HG03558 (cell line): Measurements from ENCODE around the gene DICER1.

Experiments used
- ATAC-seq: cut with Tn5 transposase; IDR thresholded peaks from one replicate; pipeline ENCODE4 v1.9.1; 2021; ENCODE audit warnings: moderate number of reproducible peaks; ENCODE audit not compliant: unreplicated experiment; ENCODE audit errors: extremely low read depth

Gene DICER1

GRCh38 chr14:95045836-95046430 lies 111.4 kb downstream of the DICER1 start:
- no peak for ATAC-seq

- ATAC-seq = no peak
These were observed 112.1 kb downstream of the DICER1 start for GRCh38 chr14:95045106-95045701.

DNA sequence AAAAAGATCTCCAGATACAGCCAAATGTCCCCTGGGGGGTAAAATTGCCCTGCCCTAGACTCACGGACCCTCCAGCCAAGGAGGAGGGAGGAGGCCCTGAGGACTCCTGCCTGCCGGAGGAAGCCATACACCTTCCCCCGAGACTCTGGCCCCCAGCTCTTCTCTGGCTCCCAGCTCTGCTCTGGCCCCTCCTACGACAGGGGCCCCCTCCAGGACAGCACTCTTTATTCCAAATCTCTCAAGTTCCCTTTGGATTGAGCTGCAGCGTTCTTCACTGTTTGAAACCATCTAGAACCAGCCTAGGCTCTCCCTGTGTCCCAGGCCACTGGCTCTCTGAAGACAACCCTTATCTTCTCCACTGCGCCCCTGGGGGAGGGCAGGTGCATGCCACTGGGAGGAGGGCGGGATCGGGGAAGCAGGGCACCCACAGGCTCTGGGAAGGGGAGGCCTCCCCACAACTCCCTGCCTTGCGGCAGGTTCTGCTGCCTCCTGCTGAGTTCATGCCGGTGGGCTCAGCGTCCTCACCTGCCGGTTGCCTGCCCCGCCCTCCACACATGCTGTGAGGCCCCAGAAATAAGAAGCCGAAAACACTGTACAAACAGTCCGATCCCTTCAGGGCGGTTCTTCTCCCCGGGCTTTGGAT lies 112.7 kb downstream of the DICER1 start:
- no peak for ATAC-seq

GRCh38 chr14:95043732-95044462 lies 113.4 kb downstream of the DICER1 start:
- ATAC-seq = no peak

DNA sequence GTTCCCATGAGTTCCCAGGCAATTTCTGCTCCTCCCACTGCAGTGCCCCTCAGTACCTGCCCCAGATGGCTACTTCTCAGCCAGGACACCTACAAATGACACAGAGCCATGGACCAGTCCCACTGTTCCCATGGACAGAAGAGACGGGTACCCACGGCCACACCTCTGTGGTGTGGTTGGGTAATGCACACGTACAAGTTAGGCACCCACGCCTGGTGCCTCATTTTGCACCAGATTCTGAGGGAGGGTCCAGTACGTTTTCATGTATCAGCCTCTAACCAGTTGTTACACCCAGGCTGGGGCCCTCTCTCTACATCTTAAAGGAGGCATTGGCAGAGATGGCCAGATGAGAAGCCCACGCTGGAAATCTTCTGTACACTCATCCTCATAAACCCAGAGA lies 114.0 kb downstream of the DICER1 start:
- ATAC-seq = no peak

GRCh38 chr14:95041477-95042020 lies 115.8 kb downstream of the DICER1 start:
- ATAC-seq = no peak

- no peak for ATAC-seq
These were observed 116.4 kb downstream of the DICER1 start for GRCh38 chr14:95040708-95041476.

DNA sequence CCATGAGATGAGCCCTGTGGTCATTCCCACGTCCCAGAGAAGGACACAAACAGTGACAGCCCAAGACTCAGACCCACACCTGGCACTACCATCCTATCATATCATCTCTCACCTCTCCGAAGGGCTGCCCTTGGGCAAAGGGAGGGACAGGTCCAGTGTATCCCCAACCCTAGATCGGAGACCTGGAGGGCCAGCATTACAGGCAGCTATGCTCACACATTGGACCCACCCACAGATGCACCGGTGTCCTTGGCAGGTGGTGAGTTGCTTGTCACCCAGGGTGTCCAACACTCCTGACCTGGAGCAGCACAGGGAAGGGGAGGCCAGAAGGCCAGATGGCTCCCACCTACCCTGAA lies 117.4 kb downstream of the DICER1 start:
- no peak for ATAC-seq

DNA sequence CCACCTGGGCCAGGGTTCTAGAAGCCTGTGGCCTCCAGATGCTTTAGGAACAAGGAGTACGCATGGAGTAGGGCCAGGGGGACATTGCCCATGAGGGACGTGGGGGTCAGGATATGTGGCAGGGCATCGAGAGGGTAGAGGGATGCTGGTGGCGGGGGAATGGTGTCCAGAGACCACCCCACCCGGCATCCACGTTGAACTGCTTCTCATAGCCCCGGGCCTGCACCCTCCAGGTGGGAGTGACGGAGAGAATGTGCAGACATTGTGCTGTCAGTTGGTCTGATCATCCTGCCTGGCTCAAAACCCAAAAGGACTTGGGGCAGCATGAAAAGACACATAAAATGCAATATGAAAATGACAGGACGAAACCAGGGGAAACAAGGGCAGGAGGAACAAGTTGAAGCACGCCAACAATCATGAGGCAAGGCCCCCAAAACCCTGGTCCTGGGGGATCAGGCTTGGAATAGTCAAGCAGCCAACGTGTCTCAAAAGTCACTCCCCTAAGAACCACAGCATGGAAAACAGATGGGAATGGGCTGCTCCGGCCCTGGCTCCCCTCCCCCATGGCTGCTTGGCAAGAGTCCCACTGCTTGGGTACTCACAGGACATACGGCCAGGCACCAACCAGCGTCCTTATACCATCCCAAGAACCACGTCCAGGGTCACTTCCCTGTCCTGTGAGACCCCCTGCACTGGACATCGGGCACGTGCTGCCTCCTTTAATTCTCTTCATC lies 117.9 kb downstream of the DICER1 start:
- no peak for ATAC-seq

DNA sequence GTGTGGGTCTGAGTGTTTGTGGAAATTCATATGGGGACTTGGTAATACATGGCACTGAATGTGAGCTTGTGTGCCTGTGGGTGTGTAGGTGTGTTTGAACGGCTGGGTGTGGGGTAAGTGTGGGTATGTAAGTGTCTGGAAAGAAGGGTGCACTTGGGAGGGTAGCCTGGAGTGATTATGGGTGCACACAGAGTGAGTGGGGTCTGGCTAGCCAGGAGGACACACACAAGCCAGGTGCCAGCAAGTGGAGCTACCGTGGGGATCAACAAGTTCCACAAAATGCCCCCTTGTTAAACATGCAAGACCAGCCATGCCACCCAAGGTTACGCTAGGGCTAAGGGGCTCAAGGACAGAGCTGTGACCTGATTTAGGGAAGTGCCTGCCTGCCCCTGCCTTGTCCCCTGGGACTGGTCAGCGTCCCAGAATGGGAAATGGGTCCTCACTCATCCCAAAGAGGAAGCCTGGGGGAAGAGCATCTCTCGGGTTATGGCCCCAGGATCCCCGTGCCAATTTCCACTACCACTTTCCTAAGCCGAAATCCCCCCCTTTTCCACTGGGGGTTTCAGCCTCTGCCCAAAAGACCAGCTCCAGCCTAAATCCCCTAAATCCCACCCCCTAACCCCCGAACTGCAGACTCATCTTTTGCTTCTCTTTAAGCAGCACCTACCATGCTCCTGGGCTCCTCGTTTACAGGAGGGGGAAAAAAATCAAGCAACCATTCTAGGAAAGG lies 118.6 kb downstream of the DICER1 start:
- ATAC-seq = no peak

DNA sequence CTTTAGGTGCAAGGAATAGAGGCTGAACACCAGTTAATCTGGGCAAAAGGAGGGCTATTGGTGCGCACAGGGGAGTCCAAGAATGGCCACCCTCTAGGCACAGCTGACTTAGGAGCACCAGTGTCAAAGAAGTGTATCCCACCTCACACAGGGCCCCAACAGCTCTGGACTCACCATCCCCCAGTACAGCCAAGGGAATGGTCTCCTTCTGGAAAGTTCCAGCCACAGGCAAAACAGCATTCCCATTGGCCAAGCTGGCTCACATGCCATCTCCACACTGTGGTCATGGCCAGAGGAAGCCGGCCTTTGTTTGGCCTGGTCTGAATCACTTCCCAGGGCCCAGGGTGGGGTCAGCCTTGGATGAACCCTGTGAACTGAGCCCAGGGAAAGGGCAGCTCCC lies 120.1 kb downstream of the DICER1 start:
- no peak for ATAC-seq
